HG02840 (cell line): ENCODE data around the gene PJA1.

Source experiments
- ATAC-seq: cut with Tn5 transposase; IDR thresholded peaks from one replicate; pipeline ENCODE4 v1.9.1; 2021; ENCODE audit warnings: mild to moderate bottlenecking, moderate library complexity, moderate number of reproducible peaks; ENCODE audit not compliant: unreplicated experiment, low FRiP score

PJA1 gene

GRCh38 chrX:69173906-69174305 is 8.7 kb upstream of the PJA1 start:
- no peak for ATAC-seq

GRCh38 chrX:69172937-69173336 is 7.7 kb upstream of the PJA1 start:
- no peak for ATAC-seq

GRCh38 chrX:69170319-69170718 is 5.1 kb upstream of the PJA1 start:
- no peak for ATAC-seq

- ATAC-seq, result no peak
Measured at GRCh38 chrX:69163936-69164741, 1.1 kb downstream of the PJA1 start.

- ATAC-seq, result no peak
Measured at GRCh38 chrX:69162361-69162865, 2.8 kb downstream of the PJA1 start.

GRCh38 chrX:69161786-69162349 is 3.4 kb downstream of the PJA1 start:
- no peak for ATAC-seq

GRCh38 chrX:69161371-69161770 is 3.9 kb downstream of the PJA1 start:
- ATAC-seq, result no peak

GRCh38 chrX:69158166-69158980 is 6.9 kb downstream of the PJA1 start:
- ATAC-seq, result no peak

- ATAC-seq, result no peak
Measured at GRCh38 chrX:69156638-69157037, 8.6 kb downstream of the PJA1 start.

GRCh38 chrX:69155786-69156520 is 9.3 kb downstream of the PJA1 start:
- no peak for ATAC-seq

- ATAC-seq, result no peak
Measured at GRCh38 chrX:69154051-69154450, 11.2 kb downstream of the PJA1 start.

- ATAC-seq, result no peak
Measured at GRCh38 chrX:69153060-69153730, 12.1 kb downstream of the PJA1 start.

GRCh38 chrX:69152417-69152841 is 12.8 kb downstream of the PJA1 start:
- ATAC-seq, result no peak

- no peak for ATAC-seq
Measured at GRCh38 chrX:69151866-69152284, 13.4 kb downstream of the PJA1 start.

GRCh38 chrX:69150281-69150960 is 14.8 kb downstream of the PJA1 start:
- ATAC-seq, result no peak

GRCh38 chrX:69149466-69150280 is 15.6 kb downstream of the PJA1 start:
- ATAC-seq, result no peak

GRCh38 chrX:69148946-69149345 is 16.3 kb downstream of the PJA1 start:
- no peak for ATAC-seq

GRCh38 chrX:69146739-69147138 is 18.5 kb downstream of the PJA1 start:
- ATAC-seq, result no peak
